PC-9 (cell line): ENCODE measurements around the gene TRPT1. TPM values are rescaled to one million over a fixed set of nuclear protein-coding genes. Genes with fewer than 3 reads are reported as not detected.

Source experiments
- BruUV-seq: library from RNA; stranded (reverse); fragments of 400-500 nt; replicated peaks from 2 replicates; lab custom pipeline; 2021; lab: Mats Ljungman, UMichigan
- CTCF ChIA-PET: fragments of 300-600 bp; sonication (Branson Sonifier 250); formaldehyde crosslinking; loops from one replicate; lab custom pipeline; 2022; ENCODE audit warnings: antibody characterized with exemption; lab: Charles Lee
- POLR2A ChIA-PET: fragments of 300-600 bp; sonication (Branson Sonifier 250); formaldehyde crosslinking; loops from one replicate; lab custom pipeline; 2022; ENCODE audit warnings: antibody characterized with exemption; ENCODE audit not compliant: unreplicated experiment; lab: Charles Lee
- DNase-seq, 2 experiments: peaks; one replicate each; pipeline versions ENCODE4 v3.0.0 to v3.0.0-alpha.2; 2015 to 2022; ENCODE audit warnings: mixed read lengths in 1 of 2
- H2AFZ ChIP-seq: fragments of 200-600 bp; sonication (generic); 2 replicates; pipeline ENCODE4 v1.8.1; 2017; ENCODE audit warnings: antibody characterized with exemption
- H3F3A ChIP-seq: fragments of 200-600 bp; sonication (generic); 2 replicates; pipeline ENCODE4 v1.8.1; 2017; ENCODE audit warnings: antibody characterized with exemption, mild to moderate bottlenecking, low read depth; ENCODE audit not compliant: insufficient read depth
- H3K27ac ChIP-seq: fragments of 200-600 bp; sonication (generic); 2 replicates; pipeline ENCODE4 v1.6.1; 2016; ENCODE audit warnings: mixed run types
- H3K27me3 ChIP-seq: fragments of 200-600 bp; sonication (generic); 2 replicates; pipeline ENCODE4 v1.6.1; 2016; ENCODE audit warnings: low read depth, mixed run types; ENCODE audit not compliant: insufficient read depth
- H3K36me3 ChIP-seq: fragments of 200-600 bp; sonication (generic); 2 replicates; pipeline ENCODE4 v1.6.1; 2016; ENCODE audit warnings: low read depth, mixed run types
- H3K4me1 ChIP-seq: fragments of 200-600 bp; sonication (generic); replicated peaks from 2 replicates; pipeline ENCODE4 v1.6.1; 2016; ENCODE audit warnings: mixed run types; ENCODE audit not compliant: insufficient read depth
- H3K4me2 ChIP-seq: fragments of 200-600 bp; sonication (generic); 2 replicates; pipeline ENCODE4 v1.6.1; 2017; ENCODE audit warnings: mixed run types
- H3K4me3 ChIP-seq: fragments of 200-600 bp; sonication (generic); 2 replicates; pipeline ENCODE4 v1.6.1; 2016; ENCODE audit warnings: mixed run types
- H3K79me2 ChIP-seq: fragments of 200-600 bp; sonication (generic); 2 replicates; pipeline ENCODE4 v1.6.1; 2017; ENCODE audit warnings: low read depth, mixed run types
- H3K9me2 ChIP-seq: fragments of 200-600 bp; sonication (generic); 2 replicates; pipeline ENCODE4 v1.8.1; 2017; ENCODE audit warnings: mild to moderate bottlenecking; ENCODE audit not compliant: insufficient read depth
- H3K9me3 ChIP-seq: fragments of 200-600 bp; sonication (generic); 2 replicates; pipeline ENCODE4 v1.8.1; 2016; ENCODE audit warnings: low read depth; ENCODE audit not compliant: insufficient read depth
- H4K20me1 ChIP-seq: fragments of 200-600 bp; sonication (generic); 2 replicates; pipeline ENCODE4 v1.8.1; 2017; ENCODE audit not compliant: insufficient read depth
- CTCF ChIP-seq: fragments of 200-600 bp; sonication (generic); conservative IDR thresholded peaks from 2 replicates; pipeline ENCODE4 v1.6.1; 2017; ENCODE audit warnings: mixed run types, antibody characterized with exemption, mild to moderate bottlenecking, moderate library complexity
- EZH2 ChIP-seq: fragments of 200-600 bp; sonication (generic); IDR thresholded peaks from 2 replicates; pipeline ENCODE4 v1.8.0; 2017; ENCODE audit warnings: antibody characterized with exemption, low read depth
- intact Hi-C: fragments of 100-400 bp; cut with micrococcal nuclease; formaldehyde crosslinking; loops from one replicate; pipeline ENCODE4 v1.10.0; 2022; ENCODE audit not compliant: unreplicated experiment
- total RNA-seq: library from RNA; stranded (reverse); gene quantifications from 2 replicates; pipeline ENCODE4 v1.2.3, GENCODE V29; 2021

The TRPT1 gene
- total RNA-seq, 1 experiment from 2014 or later: 55.2 TPM

- CTCF ChIA-PET: interaction anchor here (0.5 to 0.7 kb wide), 4 partner anchors 77 to 1402 kb away, joined by 3 to 7 read pairs (median 3); partner anchors contain the start of gene NXF1
- Histone ChIP-seq H3K9me3 (no peaks in the 10 kb centered on the region), H3K9me2 (no peaks in the 10 kb centered on the region), H3K79me2 (no peaks in the 10 kb centered on the region), H2AFZ (no peak overlapping the region), H3K4me1 (0 out of 2 replicates have a peak, but pooled peaks cover 4% of the 10 kb centered on the region), H3K36me3 (0 out of 2 replicates have a peak, but pooled peaks cover 6% of the 10 kb centered on the region), H3F3A (peaks cover 55% of the 10 kb centered on the region), H3K4me3 (no peak overlapping the region), H3K27ac (no peak overlapping the region), H4K20me1 (peaks cover 21% of the 10 kb centered on the region), H3K4me2 (no peak overlapping the region), H3K27me3 (no peaks in the 10 kb centered on the region)
- BruUV-seq: no TSS peak
- no peak for DNase-seq
- intact Hi-C loops: no loop called here
- POLR2A ChIA-PET: no interaction called here
- TF ChIP-seq EZH2 (no peak), CTCF (no peak)
These were observed 18.5 kb downstream of the TRPT1 start for GRCh38 chr11:64207256-64208085.

- Histone ChIP-seq H3F3A (peaks cover 63% of the 10 kb centered on the region), H3K4me1 (0 out of 2 replicates have a peak, but pooled peaks cover 4% of the 10 kb centered on the region), H3K4me3 (no peak within 1 kb of the TSS), H3K4me2 (no peak within 1 kb of the TSS), H3K27ac (no peak within 1 kb of the TSS), H3K9me3 (no peaks in the 10 kb centered on the region), H4K20me1 (peaks cover 24% of the 10 kb centered on the region), H3K79me2 (no peaks in the 10 kb centered on the region), H3K9me2 (no peaks in the 10 kb centered on the region), H2AFZ (no peak within 1 kb of the TSS), H3K27me3 (no peaks in the 10 kb centered on the region), H3K36me3 (peaks cover 11% of the 10 kb centered on the region; the same call in 1 of the 2 replicates)
- intact Hi-C loops: no loop called here
- ChIA-PET POLR2A (interaction anchor here (0.5 to 0.6 kb wide), 2 partner anchors 15 to 40 kb away, joined by 5 to 6 read pairs; no protein-coding TSS in a partner anchor), CTCF (interaction anchor here (0.5 to 0.7 kb wide), 4 partner anchors 19 to 1401 kb away, joined by 3 to 7 read pairs (median 4); partner anchors contain the start of genes NUDT22, NXF1 and TRPT1)
- TF ChIP-seq CTCF (no peak), EZH2 (no peak)
- DNase-seq: no peak
- BruUV-seq: no TSS peak
These were observed 19.3 kb downstream of the TRPT1 start, which contains the start of gene FERMT3 for GRCh38 chr11:64206457-64207255. FERMT3 (plus strand) TSS chr11:64206721; CDS start chr11:64207365, 644 bp downstream.
